ENCODE measurements around the gene HIVEP3.

HIVEP3 gene

DNA sequence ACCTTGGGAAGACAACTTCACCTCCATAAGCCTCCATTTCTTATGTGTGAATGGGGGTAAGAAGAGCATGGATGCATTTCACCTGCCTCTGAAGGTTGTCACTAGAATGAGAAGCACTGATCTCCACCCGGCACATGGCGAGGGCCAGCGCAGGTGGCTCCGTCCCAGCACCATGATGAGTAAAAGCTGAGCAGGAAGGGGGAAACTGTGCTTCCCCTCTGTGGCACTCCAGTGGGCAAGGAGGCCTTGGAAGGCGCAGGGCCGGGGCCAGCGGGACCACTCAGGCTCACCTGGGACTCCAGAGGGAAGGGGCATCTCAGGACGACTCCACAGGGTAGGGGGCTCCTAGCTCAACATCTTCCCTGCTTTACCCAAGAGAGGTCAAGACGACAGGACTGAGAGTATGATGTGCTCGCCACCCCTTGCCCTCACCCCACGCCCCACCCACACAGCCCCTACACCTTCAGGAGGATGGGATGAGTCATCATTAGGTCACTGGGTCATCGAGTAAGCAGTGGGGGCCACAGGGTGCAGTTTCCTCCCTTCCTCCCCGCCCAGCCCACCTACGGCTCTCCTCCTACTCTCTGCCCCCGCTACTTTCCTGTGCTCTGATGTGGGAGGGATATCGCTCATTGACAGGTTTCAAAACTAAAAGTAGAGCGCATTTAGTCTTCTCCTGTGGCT lies 112.1 kb downstream of the HIVEP3 start:
- TF ChIP-seq, protein P1, sequence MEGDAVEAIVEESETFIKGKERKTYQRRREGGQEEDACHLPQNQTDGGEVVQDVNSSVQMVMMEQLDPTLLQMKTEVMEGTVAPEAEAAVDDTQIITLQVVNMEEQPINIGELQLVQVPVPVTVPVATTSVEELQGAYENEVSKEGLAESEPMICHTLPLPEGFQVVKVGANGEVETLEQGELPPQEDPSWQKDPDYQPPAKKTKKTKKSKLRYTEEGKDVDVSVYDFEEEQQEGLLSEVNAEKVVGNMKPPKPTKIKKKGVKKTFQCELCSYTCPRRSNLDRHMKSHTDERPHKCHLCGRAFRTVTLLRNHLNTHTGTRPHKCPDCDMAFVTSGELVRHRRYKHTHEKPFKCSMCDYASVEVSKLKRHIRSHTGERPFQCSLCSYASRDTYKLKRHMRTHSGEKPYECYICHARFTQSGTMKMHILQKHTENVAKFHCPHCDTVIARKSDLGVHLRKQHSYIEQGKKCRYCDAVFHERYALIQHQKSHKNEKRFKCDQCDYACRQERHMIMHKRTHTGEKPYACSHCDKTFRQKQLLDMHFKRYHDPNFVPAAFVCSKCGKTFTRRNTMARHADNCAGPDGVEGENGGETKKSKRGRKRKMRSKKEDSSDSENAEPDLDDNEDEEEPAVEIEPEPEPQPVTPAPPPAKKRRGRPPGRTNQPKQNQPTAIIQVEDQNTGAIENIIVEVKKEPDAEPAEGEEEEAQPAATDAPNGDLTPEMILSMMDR (IDR thresholded peaks at IDR 0.05; ENCODE audit: low read depth, low read length): no peak
- no peak for DNase-seq (ENCODE audit: extremely low read depth, low read depth)

DNA sequence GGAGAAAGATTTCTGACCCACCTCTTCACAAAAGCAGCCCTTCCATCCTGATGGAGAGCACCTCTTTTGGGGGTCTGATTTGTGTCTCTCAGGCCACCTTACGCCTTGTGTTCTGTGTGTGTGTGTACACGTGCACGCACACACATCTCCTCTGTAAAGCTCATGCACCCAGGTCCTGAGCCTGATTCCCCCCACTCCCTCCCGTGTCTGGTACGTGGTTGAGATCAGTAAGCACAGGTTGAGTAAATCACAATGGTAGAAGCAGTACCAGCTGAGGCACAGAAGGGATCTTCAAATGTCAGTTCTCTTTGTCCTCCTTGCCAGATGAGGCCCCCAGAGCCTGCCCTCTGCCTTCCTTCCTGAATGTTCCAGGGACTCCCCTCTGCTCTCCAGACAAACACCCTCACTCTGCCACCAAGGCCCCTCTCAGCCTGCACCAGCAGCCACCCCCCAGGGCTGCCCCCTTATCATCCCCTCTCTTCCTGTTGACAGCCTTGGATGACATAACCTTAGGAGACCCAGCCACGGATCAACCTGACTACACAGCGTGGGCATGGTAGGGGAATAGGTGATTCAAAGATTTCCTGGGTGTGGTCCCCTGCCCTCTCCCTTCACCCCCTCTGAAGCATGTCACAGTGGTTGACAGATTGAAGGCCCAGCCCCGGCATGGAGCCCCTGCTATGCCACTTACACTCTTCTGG lies 112.8 kb downstream of the HIVEP3 start:
- DNase-seq (ENCODE audit: extremely low read depth, low read depth): no peak
- TF ChIP-seq, protein P1 (IDR thresholded peaks at IDR 0.05; ENCODE audit: low read depth, low read length): no peak

DNA sequence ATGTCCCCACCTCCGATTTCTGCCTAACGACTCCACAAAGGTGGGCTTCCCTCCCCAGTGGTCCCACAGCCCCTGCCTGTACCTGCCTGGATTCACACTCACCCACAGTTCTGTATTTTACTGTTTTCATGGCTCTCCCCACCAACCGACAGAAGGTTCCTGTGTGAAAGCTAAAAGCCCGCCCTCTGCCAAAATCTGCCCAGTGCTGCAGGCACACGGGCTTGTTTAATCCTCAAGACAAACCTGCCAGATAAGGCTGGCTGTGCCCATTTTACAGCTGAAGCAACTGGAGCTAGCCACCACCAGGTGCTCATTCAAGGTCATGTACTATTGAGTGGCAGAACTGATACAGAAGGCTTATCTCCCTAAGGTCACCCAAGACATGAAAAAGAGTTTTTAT lies 114.5 kb downstream of the HIVEP3 start:
- DNase-seq (ENCODE audit: extremely low read depth, low read depth): no peak

DNA sequence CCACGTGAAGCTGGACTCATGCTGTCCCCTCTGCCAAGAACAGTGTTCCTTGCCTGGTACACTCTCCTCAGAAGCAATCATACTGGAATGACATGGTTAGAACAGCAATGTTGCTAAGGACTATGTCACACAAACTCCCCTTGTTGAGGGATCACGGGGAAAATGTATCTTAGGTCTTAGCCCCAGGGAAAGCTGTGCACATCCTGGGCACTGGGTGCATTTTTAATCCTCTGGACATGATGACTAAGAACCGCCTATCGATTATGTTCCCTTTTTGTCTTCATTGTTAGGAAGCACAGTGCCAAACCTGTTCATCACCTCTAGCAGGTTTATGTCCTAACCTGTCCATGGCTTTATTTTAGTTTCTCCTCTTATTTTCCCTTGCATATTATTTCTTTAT lies 115.1 kb downstream of the HIVEP3 start:
- TF ChIP-seq, protein P1 (IDR thresholded peaks at IDR 0.05; ENCODE audit: low read depth, low read length): no peak
- DNase-seq (ENCODE audit: extremely low read depth, low read depth): no peak

More for the DNA sequence above, 114.5 kb downstream of the HIVEP3 start:
- TF ChIP-seq, protein P1 (IDR thresholded peaks at IDR 0.05; ENCODE audit: low read depth, low read length): no peak

DNA sequence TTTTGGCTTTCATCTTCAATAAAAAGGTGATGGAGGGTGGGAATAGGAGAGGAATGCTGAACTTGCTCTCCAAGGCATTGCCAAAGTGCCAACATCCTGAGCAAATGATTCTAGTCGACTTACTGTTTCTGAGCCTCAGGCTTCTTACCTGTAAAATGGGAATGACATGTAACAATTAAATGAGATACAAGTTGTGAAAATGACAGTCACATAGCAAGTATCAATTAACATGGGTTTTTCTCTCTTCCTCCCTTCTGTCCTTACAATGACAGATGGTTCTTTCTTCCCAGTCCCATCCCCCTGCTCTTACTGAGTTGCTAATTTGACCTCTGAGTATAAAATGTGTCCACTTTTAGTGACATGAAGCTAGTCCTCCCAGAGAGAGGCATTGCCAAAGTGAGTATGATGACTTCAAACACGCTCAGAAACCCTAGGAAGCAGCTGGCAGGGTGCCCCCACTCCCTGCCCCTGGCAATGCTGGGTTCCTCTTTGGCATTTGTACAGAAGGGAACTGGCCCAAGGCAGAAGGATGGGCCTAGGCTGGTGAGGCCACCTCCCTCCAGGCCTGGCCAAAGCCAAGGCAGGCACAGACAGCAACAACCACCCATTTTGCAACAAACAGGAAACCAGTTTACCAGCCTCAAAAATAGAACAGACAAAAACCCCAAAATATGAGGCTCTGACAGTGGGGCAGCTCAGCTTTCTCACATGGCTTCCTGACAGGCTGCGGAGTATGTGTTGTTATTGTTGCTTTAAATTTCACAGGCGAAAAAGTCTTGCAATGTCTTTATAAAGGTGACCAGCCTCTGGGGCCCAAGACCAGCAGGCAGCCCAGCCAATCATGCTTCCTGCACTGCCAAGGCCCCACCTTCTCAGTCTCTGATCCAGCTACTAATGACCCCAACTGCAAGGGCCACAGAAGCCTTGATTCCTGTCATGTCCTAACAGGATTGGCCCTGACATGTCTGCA lies 115.9 kb downstream of the HIVEP3 start:
- no peak for DNase-seq (ENCODE audit: extremely low read depth, low read depth)
- TF ChIP-seq, protein P1 (IDR thresholded peaks at IDR 0.05; ENCODE audit: low read depth, low read length): no peak

DNA sequence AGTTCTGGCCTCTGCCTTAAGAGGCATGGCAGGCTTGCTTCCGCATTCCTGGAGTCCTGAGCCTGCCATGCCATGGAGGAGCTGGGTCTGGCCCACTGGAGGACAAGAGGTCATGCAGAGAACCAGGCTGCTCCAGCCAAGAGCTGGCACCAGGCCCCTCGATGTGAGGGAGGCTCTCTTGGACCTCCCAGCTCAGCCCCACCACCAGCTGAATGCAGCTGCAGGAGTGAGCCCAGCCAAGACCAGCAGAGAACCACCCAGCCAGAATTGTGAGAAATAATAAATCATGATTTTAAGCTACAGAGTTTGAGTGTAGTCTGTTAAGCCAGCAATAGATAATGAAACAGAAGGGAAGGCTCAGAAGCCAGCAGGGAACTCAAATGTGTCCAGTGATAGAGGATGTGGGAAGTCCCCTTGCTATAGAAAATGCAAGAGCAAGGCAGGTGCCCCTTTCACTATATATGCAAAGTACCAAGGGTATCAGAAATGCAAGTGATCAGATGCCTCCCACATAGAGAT lies 118.4 kb downstream of the HIVEP3 start:
- DNase-seq (ENCODE audit: extremely low read depth, low read depth): no peak
- TF ChIP-seq, protein P1 (IDR thresholded peaks at IDR 0.05; ENCODE audit: low read depth, low read length): no peak

All from AG09319 (cell line).